Endodermal cell (in vitro differentiated cells): ENCODE data around the gene CHERP. TPM values are rescaled to one million over a fixed set of nuclear protein-coding genes. Genes with fewer than 3 reads are reported as not detected.
A peak's percentile ranks its signal among the peaks of the same experiment; 100 is the strongest.

ENCODE experiments used
- DNase-seq: peaks from one replicate; pipeline ENCODE4 v3.0.0-alpha.2; 2017
- H3K27ac ChIP-seq: 2 replicates; pipeline ENCODE4 v1.5.1; 2013; ENCODE audit warnings: mild to moderate bottlenecking, low read depth, low read length, moderate library complexity
- H3K27me3 ChIP-seq: 2 replicates; pipeline ENCODE4 v1.6.1; 2013; ENCODE audit warnings: mild to moderate bottlenecking, low read length, moderate library complexity; ENCODE audit not compliant: insufficient read depth, control insufficient read depth, poor library complexity, severe bottlenecking
- H3K36me3 ChIP-seq: 2 replicates; pipeline ENCODE4 v1.7.0; 2013; ENCODE audit warnings: mild to moderate bottlenecking, low read length, moderate library complexity; ENCODE audit not compliant: control insufficient read depth, insufficient read depth
- H3K4me1 ChIP-seq: one replicate; pipeline ENCODE4 v1.7.0; 2013; ENCODE audit warnings: low read length; ENCODE audit not compliant: control insufficient read depth, insufficient read depth
- H3K4me3 ChIP-seq: 2 replicates; pipeline ENCODE4 v1.5.1; 2013; ENCODE audit warnings: mild to moderate bottlenecking, low read length, moderate library complexity
- H3K9ac ChIP-seq: 2 replicates; pipeline ENCODE4 v1.6.1; 2013; ENCODE audit warnings: mild to moderate bottlenecking, low read length, moderate library complexity; ENCODE audit not compliant: poor library complexity, severe bottlenecking; ENCODE audit errors: extremely low read depth
- H3K9me3 ChIP-seq: 2 replicates; pipeline ENCODE4 v1.6.1; 2013; ENCODE audit warnings: mild to moderate bottlenecking, low read length, moderate library complexity; ENCODE audit not compliant: control insufficient read depth
- H3K27ac Mint-ChIP-seq: 2 replicates; pipeline ENCODE4 v1.8.0; 2020; ENCODE audit warnings: mixed read lengths
- H3K27me3 Mint-ChIP-seq: 2 replicates; pipeline ENCODE4 v1.8.0; 2021; ENCODE audit warnings: mild to moderate bottlenecking, mixed read lengths; ENCODE audit not compliant: insufficient read depth
- H3K36me3 Mint-ChIP-seq: 2 replicates; pipeline ENCODE4 v1.8.0; 2020; ENCODE audit warnings: low read depth, mixed read lengths
- H3K4me1 Mint-ChIP-seq: 2 replicates; pipeline ENCODE4 v1.8.0; 2020; ENCODE audit warnings: mixed read lengths
- H3K4me3 Mint-ChIP-seq: 2 replicates; pipeline ENCODE4 v1.8.0; 2020; ENCODE audit warnings: mild to moderate bottlenecking, moderate library complexity, mixed read lengths
- H3K9me3 Mint-ChIP-seq: 2 replicates; pipeline ENCODE4 v1.8.0; 2020; ENCODE audit warnings: mild to moderate bottlenecking, mixed read lengths
- CTCF ChIP-seq: fragments of 200-600 bp; sonication (generic); conservative IDR thresholded peaks from 2 replicates; pipeline ENCODE4 v1.5.0; 2021; ENCODE audit warnings: antibody characterized with exemption, mild to moderate bottlenecking
- WGBS, 2 experiments: methylation state at CpG; one replicate each; pipeline versions ENCODE4 v1.1.5 to v1.1.7; 2013; ENCODE audit warnings: missing lambda C conversion rate in 2 of 2, mixed read lengths in 1 of 2; ENCODE audit not compliant: insufficient coverage in 1 of 2, insufficient read length in 1 of 2; 5-methylcytosine and 5-hydroxymethylcytosine counted together
- total RNA-seq, 2 donors: library from RNA; stranded (reverse); fragmentation: NEBNext Ultra II Directional in 1 of 2; extraction: Animal tissue kit (Norgen Biotek cat#: 25700) in 1 of 2; gene quantifications; 2 replicates in 1 of 2; 3 replicates in 1 of 2; pipeline ENCODE4 v1.2.1, GENCODE V29; 2021

CHERP gene
- total RNA-seq, 2 donors from 2014 or later: 69.5 to 71.5 TPM

- no peak for DNase-seq
- H3K4me1 ChIP-seq: peaks cover 9% of the 10 kb centered on the region
- TF ChIP-seq CTCF: no peak
- 96 to 100% methylated on average over 5 to 6 of the region's 6 CpGs for WGBS, 2 experiments
- Mint-ChIP-seq H3K4me1 (peaks cover 20% of the 10 kb centered on the region), H3K9me3 (no peaks in the 10 kb centered on the region), H3K27ac (peak overlapping the region; percentile 84), H3K27me3 (no peaks in the 10 kb centered on the region), H3K4me3 (no peak overlapping the region), H3K36me3 (peaks cover 11% of the 10 kb centered on the region)
- H3K27me3 ChIP-seq: no peaks in the 10 kb centered on the region
- no peak overlapping the region for H3K4me3 ChIP-seq
- no peak overlapping the region for H3K27ac ChIP-seq
- H3K9me3 ChIP-seq: no peaks in the 10 kb centered on the region
- peaks cover 6% of the 10 kb centered on the region for H3K36me3 ChIP-seq
- no peak overlapping the region for H3K9ac ChIP-seq
These were observed 39.7 kb upstream of the CHERP start for GRCh38 chr19:16581971-16582343.

- 88 to 93% methylated on average over 9 to 12 of the region's 12 CpGs for WGBS, 2 experiments
- no peak overlapping the region for H3K4me3 ChIP-seq
- H3K27me3 Mint-ChIP-seq: no peaks in the 10 kb centered on the region
- H3K36me3 Mint-ChIP-seq: peaks cover 12% of the 10 kb centered on the region
- no peak overlapping the region for H3K27ac ChIP-seq
- peak overlapping the region; percentile 84 for H3K27ac Mint-ChIP-seq
- no peaks in the 10 kb centered on the region for H3K27me3 ChIP-seq
- H3K4me1 ChIP-seq: peaks cover 8% of the 10 kb centered on the region
- H3K9me3 ChIP-seq: no peaks in the 10 kb centered on the region
- no peak for TF ChIP-seq CTCF
- no peaks in the 10 kb centered on the region for H3K9me3 Mint-ChIP-seq
- no peak for DNase-seq
- H3K4me3 Mint-ChIP-seq: no peak overlapping the region
- H3K4me1 Mint-ChIP-seq: peaks cover 19% of the 10 kb centered on the region
- no peak overlapping the region for H3K9ac ChIP-seq
- H3K36me3 ChIP-seq: peaks cover 6% of the 10 kb centered on the region
These were observed 39.1 kb upstream of the CHERP start for GRCh38 chr19:16581145-16581970.

- no peak overlapping the region for H3K27ac ChIP-seq
- H3K4me1 ChIP-seq: peaks cover 2% of the 10 kb centered on the region
- H3K9ac ChIP-seq: no peak overlapping the region
- H3K27me3 Mint-ChIP-seq: no peaks in the 10 kb centered on the region
- TF ChIP-seq CTCF: no peak
- 92% methylated on average over 3 to 4 of the region's 4 CpGs for WGBS, 2 experiments
- H3K4me3 Mint-ChIP-seq: no peak overlapping the region
- no peaks in the 10 kb centered on the region for H3K9me3 Mint-ChIP-seq
- no peaks in the 10 kb centered on the region for H3K9me3 ChIP-seq
- H3K27ac Mint-ChIP-seq: peak overlapping the region; percentile 76
- H3K4me3 ChIP-seq: no peak overlapping the region
- no peak for DNase-seq
- peaks cover 2% of the 10 kb centered on the region for H3K4me1 Mint-ChIP-seq
- peaks cover 22% of the 10 kb centered on the region for H3K36me3 Mint-ChIP-seq
- H3K36me3 ChIP-seq: peaks cover 24% of the 10 kb centered on the region
- no peaks in the 10 kb centered on the region for H3K27me3 ChIP-seq
These were observed 37.1 kb upstream of the CHERP start for GRCh38 chr19:16579381-16579780.
